Dermis microvascular lymphatic vessel endothelial cell (primary cell): Measurements from ENCODE around the gene SLC14A1. TPM values are rescaled to one million over a fixed set of nuclear protein-coding genes. Genes with fewer than 3 reads are reported as not detected.

Source experiments
- DNase-seq, 2 donors: peaks; one replicate each; pipeline versions ENCODE4 v3.0.0 to v3.0.0-alpha.2; 2010; ENCODE audit warnings: low read depth in 2 of 2
- total RNA-seq: library from RNA; depleted of rRNA; stranded (reverse); fragments of >200 nt; gene quantifications from 2 replicates; pipeline ENCODE4 v1.2.1, GENCODE V29; 2014

Gene SLC14A1
- not detected in 2 replicates for total RNA-seq

DNA sequence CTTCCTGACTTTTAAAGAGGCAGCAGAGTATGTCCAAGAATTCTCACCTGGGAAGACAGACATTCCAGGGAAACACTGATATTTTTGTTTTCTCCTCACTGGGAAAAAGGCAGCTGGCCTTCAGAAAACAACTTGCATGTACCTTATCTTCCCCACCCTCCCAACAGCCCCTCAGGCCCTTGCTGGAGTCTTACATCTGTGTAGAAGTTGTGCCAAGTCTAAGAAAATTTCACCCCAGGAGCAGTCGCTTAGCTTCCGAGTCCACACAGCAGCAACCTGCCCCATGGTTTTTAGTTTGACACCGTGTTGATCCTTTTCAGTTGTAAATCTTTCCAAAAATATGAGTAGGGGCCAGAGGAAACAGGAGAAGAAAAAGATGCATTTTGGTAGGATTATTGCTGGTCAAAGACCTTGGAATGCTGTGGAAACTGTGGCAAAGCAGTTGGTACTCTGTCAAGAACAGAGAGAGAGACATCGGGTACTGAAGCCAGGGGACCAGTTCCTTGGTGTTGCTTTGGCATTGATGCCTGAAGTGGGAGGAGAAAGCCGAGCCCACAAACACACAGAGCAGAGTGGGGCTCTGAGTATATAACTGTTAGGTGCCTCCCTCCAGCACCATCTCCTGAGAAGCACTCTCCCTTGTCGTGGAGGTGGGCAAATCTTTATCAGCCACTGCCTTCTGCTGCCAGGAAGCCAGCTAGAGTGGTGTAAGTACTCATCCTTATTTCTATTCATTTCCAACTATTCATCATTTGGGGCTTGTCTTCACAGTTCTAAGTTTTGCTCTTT lies at the start of gene SLC14A1:
Gene SLC14A1, plus strand, starts transcription at position 615 of the 789 bp plus-strand sequence. CDS start 6,140 bp downstream, outside the sequence.
- DNase-seq: no peak

DNA sequence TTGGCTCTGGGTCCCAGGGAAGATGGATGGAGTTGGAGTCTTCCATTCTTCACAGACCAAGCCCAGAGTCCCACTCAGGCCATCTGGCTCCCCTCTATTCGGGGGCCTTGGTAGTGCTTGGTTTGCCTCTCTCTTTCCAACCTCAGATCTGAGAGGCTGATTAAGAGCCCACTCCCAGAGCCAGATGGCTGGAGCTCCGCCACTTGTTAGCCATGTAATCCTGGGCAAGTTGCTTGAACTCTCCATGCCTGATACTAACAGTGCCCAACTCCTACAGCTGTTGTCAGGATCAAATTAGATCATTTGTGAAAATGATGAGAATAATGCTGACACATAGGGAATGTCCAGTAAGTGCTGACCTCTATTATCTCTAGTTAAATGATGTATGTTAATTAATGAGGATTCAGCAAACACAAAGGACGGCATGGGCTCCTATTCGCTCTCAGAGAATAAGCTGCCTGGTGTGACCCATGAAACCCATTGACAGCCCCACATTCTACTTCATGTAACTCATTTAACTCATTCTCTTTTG lies 46.6 kb upstream of the SLC14A1 start:
- DNase-seq: no peak

DNA sequence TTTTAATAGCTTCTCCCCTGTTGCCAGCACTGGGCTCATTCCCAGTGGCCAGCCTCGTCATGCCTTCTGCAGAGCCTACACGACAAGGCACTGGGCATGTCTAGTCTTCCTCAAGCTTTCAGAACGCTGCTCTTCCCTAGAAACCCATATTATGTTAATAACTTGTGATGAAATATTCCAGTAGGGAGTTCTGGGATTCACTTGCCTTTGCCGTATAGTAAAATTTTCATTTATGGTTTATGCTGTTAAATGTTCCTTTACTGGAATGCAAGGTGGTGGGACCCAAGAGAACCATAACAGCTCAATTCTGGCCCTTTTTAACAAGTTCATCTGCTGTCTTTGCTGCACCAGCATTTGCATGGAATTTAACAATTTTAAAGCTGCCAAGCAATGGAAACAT lies 45.5 kb upstream of the SLC14A1 start:
- no peak for DNase-seq

DNA sequence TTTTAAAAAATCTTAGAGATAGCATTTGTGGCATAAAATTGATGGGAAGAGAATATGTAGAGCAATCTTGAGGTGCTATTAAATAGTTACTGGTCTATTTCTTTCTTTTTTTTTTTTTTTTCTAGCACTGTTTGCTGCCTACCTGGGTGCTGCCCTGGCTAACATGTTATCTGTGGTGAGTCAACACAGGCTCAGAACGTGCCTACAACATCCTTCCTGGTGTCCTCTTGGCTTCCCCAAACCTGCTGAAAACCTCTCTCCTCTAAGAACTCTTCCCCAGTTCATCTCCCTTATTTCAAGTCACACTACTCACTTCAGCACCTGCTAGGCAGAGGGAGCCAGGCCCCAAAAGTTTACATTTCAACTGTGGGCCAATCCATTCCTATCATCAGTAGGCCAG lies 45.1 kb upstream of the SLC14A1 start:
- no peak for DNase-seq

DNA sequence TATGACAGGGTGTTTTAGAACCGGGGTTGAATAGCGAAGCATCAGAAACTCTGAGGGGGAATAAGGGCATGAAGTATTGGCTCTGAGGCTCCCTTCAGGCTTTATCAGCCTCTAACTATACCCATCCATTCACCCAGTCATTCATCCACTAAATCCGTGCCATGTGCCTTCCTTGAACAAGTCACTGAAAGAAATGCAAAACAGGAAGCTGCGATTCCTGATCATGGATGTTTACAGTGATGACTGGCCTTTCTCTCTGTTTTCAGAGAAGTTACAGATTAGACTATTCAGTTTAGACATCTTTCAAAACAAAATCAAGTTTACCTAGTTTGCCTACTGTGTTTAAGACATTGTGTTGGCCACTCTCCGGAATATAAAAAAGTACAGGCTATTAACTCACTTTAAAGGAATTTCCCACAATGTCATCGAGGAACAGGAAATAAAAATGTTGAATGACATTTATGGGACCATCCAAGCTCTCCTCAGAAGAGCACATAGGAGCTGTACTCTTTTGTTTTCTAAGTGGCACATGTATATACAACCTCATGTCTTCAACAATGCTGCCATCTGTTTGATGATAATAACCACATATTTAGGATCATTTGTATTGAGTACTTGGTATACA lies 43.8 kb upstream of the SLC14A1 start:
- DNase-seq: no peak

DNA sequence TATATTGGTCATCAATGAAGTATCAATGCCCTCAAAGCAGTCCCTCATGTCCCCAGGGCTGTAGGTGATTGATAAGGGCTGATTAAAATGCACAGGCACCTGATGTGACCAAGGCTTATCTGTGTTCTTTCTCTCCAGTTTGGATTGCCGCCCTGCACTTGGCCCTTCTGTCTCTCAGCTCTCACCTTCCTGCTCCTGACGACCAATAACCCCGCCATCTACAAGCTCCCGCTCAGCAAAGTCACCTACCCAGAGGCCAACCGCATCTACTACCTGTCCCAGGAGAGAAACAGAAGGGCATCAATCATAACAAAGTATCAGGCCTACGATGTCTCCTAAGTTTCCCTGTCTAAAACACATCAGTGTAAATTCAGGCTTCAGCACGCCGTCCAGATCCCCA lies 41.8 kb upstream of the SLC14A1 start:
- DNase-seq: no peak

DNA sequence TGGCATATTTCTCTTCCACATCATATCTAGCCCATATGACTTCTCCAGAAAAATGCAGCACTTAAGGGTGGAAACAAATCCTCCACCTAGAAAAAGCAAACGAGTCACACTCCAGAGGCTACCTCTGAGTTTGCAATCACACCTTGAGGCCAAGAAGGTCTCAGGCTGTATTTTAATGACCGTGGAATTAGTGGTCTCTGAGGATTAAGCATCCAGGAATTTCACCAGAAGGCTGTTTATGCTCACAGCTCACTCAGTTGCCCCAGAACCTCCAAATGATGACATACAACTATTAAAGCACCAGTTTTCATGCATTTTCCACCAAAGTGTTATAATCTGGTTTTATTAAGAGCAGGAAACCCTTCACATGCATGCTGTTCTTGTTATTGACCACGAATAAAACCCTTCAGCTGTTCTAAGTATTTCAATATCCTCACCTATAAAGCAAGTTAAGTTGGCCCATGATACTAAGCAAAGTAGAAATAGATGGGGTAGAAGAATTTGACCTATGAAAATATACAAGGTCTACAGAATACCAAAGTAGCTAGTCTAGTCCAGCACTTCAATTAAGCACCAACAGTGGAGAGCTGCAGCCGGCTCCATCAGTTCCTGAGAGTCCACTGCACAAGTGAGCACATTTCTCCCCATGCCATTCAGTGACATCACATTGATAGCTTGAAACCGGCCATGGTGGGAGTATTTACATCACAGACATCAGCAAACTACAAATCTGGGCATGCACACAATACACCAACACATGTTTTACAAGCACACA lies 39.5 kb upstream of the SLC14A1 start:
- DNase-seq: no peak

DNA sequence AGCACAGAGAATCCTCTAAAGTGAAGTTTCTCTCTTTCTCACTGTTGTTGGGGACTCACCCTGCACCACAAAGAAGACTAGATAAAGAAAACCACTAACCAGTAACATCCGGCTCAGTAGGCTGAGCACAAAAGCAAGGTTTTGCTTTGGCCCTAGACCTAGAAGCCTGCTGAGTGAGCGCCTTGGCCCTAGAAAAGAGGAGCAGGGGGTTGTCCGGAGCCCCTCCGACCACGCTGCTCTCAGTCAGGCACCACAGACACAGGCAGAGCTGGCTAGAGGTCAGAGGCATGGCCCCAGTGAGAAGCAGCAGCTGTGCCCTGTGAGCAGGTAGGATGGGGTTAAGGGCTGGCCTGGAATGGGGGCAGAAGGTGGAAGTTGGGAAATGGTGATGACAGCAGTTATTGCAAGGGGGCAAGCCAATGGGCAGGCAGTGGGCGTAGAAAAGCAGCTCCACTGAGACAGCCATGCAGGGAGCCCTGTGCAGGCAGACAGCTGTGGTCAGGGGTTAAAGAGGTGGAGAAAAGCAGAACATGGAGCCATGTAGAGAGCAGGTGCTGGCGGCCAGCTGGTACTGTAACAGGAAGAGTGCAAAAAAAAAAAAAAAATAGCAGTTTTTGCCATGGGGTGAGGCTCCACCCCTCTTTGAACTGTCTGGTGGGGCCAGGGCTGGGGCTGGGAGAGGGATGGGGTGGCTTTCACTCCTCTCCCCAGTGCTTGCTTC lies 36.9 kb upstream of the SLC14A1 start:
- DNase-seq: no peak

DNA sequence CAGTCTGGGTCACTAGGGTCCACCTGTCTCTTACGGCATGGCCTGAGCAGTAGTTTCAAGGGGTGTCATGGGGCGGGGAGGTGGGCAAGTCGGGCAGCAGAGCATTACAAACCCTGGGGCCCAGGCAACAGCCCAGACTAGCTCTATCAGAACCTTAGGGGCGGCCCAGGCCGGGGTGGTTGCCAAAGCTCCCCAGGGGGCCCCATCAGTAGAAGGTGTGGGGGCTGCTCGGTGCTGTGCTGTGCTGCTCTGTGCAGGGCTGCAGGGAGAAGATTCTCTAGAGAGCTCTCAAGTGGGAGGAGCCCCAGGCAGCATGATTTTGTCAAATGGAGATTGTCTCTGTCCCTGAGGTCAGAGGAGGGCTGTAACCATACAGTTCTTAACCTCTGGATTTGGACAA lies 36.4 kb upstream of the SLC14A1 start:
- DNase-seq: no peak

DNA sequence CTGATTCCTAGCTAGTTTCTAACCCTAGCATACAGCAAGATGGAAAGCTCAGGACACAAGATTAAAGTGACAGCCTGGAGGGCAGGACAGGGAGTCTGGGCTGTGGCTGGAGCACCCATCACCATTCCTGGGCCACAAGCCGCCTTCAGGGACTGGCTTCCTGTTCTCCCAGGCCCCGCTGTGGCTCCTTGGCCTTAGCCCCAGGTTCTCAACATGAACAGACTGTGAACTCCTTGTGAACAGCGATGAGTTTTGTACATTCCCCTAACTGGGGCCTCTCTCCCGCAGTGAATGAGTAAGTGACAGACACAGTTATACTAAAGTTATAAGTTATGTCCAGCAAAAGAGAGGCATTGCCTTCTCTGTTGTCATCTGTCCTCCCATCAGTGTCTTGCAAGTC lies 35.9 kb upstream of the SLC14A1 start:
- no peak for DNase-seq

DNA sequence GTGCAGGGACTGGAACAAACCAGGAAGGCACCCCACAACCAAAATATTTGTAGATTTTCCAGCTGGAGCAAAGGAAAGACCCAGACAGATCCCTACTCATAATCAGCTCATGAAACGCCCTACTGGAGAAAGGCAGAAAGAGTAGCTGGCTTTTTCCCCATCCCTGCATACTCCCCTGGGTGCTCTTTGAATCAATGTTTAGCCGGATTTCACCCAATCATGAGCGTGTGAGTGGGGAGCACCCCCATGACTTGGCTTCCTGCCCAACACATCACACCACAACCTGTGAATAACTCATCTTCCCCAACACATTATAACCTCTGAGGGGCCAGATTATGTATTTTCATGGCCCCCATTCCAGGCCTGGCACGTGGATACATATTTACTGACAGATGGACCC lies 35.1 kb upstream of the SLC14A1 start:
- no peak for DNase-seq

DNA sequence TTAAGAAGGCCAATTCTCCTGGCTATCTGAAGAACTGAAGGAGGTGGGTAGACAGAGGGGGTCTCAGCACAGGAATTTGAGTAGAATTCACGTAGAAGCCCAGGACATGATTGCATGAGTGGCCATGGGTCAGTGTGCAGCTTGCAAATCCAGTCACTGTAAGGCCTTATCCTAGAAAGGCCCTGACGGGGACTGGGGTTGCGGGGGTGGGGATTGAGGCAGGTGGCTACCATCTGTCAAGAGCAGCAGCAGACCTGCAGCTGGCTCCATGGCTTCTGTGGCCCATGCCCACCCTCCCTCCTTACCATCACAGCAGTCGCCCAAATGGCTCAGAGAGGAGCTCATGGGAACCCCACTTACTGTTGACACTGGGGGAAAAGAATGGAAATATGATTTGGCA lies 34.6 kb upstream of the SLC14A1 start:
- DNase-seq: no peak

DNA sequence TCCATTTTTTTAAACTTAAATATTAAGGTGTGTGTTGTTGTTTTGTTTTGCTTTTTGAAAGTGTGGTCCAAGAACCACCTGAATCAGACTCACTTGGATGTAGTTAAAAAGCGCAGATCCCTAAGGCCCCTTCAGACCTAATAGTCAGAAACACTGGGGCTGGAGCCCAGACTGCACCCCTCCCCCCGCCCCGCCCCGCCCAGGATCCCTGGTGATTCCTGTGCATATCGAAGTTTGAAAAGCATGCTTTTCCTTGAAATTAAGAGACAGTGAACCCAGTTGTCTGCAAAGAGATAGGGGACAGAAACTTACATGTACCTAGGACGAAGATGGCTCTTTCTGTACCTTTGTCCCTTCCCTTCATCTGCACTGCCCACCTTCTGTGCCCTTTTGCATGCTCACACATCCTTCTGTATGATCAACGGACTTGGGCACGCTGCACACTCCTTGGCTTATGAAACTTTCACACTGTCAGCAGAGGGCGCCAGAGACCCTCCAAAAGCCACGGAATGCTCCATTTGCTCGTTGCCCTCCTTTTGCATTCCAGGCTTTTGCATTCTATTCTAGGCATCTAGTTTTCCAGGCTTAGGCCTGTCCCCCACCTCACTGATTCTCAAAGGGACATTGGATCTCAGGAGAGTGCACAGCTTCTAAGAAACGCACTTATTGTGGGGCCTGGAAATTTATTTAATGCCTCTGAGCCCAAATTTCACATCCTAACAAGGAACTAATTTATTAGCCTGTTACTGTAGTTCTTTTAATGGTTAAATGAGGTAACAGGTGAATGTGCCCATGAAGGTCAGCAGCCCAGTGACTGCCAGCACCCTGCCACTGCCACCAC lies 32.8 kb upstream of the SLC14A1 start:
- DNase-seq: peak; percentile 40 to 73

DNA sequence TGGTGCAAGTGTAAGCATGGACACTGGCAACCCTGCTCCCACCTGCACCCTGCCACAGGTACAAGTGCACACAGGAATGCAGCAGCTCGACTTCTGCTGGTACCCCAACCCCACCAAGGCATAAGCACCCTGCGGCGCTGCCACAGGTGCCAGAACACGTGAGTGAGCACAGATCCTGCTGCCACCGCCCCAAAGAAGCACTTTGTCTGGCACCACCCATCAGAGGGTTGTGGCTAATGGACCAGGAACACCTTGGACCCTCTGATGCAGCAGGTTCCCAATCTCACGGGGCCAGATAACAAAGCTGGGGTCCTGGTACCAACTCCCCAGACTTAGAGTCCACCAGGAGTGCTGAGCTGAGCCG lies 32.2 kb upstream of the SLC14A1 start:
- DNase-seq: no peak

DNA sequence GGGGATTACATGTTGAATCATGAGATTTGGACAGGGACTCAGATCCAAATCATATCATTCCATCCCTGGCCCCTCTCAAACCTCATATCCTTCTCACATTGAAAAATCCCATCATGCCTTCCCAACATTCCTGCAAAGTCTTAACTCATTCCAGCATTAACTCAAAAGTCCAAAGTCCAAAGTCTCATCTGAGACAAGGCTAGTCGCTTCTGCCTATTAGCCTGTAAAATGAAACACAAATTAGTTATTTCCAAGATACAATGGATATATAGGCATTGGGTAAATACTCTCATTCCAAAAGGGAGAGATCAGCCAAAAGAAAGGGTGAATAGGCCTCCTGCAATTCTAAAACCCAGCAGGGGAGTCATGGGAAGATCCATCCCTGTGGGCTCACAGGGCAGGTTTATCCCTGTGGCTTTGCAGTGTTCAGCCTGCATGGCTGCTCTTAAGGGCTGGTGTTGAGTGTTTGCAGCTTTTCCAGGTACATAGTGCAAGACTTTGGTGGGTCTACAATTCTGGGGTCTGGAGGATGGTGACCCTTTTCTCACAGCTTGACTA lies 21.2 kb upstream of the SLC14A1 start:
- DNase-seq: no peak

DNA sequence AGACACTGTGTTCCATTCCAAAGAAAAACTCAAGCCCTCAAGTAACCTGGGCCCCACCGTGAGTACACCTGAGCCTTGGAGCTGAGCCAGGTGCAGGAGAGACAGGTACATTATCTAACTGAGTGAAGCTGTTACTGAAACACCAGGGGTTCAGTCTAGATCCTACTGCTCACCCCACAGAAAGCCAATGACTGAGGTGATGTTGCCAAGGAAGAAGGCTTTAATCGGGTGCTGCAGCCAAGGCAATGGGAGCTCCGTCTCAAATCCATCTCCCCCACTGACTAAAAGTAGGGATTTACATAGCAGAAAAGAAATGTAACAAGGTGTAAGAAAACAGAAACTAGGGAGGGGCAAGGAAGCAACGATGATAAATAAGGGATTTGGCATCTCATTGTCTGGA lies 15.2 kb upstream of the SLC14A1 start:
- no peak for DNase-seq

DNA sequence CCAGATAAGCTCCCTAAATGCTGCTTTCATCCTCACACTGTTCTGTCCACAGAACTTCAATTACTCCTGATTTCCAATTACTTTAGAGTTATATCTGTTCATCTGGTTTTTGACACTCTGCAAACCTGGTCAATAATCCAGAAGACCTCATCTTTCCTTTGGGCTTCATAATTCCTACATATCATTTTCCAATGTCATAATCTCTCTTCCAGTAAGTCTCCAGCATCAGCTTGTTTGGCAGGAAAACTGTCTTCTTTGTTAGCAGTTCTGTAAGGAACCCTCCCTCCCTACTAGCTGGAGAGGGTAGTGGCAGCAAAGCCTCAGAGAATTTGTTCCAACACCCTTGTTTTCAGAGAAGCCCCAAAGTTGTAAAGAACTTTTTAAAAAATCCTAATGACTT lies 11.9 kb upstream of the SLC14A1 start:
- DNase-seq: no peak

DNA sequence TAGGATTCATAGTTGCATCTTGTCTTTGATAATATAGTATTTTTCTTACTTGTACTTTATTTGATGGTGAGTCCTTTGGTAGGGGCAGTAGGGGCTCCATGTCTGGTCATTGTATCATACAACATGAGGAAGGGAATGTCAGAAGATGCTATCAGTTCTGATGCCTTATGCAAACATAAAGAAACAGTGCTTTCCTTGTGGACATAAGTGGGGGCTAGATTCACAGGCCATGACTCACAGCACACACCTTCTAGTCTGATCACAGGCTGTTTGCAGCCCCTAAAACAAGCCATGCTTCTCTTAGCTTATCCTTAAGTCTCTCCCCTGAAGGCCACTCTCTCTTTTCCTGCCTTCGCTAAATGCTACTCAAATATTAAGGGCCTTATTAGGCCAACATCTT lies 10.7 kb upstream of the SLC14A1 start:
- no peak for DNase-seq

DNA sequence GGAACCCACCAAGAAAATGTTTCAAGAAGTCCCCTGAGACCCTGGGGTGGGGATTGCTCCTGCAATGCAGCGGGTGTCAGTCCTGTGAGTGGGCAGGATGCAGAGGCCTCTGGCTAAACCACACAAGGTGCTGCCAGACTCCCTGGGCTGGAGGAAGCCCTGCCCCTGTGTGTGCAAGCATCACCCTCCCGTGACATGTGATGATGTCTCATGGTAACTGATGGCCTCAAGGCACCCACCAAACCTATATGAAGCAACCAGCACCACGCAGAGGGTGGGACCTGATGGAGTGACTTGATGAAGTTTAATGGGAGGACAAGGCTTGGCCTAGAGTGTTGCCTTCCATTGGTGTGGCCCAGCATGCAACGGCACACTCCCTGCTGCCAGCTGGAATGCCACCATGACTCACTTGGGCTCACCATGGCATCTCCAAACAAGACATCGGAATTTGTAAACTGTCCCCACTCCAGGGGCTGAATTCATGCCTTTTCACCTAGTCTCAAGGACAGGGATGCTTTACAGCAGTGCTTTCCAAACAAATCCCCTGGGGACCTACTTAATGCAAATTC lies 8.7 kb upstream of the SLC14A1 start:
- no peak for DNase-seq

DNA sequence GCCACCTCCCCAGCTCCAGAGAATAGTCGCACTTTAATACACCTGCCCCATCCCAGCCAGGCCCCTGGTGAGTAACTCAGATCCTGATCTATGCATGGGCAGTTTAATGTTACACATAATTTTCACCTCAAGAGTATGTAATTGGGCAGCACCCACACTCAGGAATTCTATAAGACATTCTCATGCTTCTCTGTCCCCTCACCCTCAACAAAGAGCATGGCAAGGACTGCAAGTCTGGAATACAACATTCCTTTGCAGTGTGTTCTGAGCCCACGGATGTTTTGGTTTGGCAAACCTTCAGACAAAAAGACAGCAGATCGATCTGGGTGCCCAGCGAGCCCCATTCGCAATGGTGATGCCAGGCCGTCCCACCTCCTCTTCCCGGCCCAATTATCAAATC lies 4.9 kb upstream of the SLC14A1 start:
- DNase-seq: no peak
